ENCODE results near the gene CCDC57. TPM values are rescaled to one million over a fixed set of nuclear protein-coding genes. Genes with fewer than 3 reads are reported as not detected.

The CCDC57 gene
- total RNA-seq, 5 donors from 2014 or later (not counting 1 experiment from before 2014, with no cell fraction given): 86.4 to 127 (median 103) TPM

GRCh38 chr17:82180776-82181528, 31.7 kb downstream of the CCDC57 start:
- H3K4me3 ChIP-seq (ENCODE audit: control insufficient read depth in 1 of 2, extremely low read depth in 1 of 2, low read length in 1 of 2): no peak overlapping the region
- ChIA-PET POLR2A (no interaction called here), CTCF (no interaction called here)
- no peak for ATAC-seq (replicated peaks in 1 of 4)
- Mint-ChIP-seq H3K4me1 (no peaks in the 10 kb centered on the region), H3K27ac (no peak overlapping the region), H3K36me3 (peaks cover 21% of the 10 kb centered on the region), H3K27me3 (no peaks in the 10 kb centered on the region), H3K9me3 (no peaks in the 10 kb centered on the region), H3K4me3 (no peak overlapping the region)
- H3K27me3 ChIP-seq (replicated peaks in 1 of 2; ENCODE audit: control insufficient read depth in 2 of 2, extremely low read depth in 1 of 2, insufficient read depth in 2 of 2, low read length in 1 of 2): no peaks in the 10 kb centered on the region
- H3K36me3 ChIP-seq (ENCODE audit: control insufficient read depth in 2 of 2, extremely low read depth in 1 of 2, insufficient read depth in 1 of 2, low read length in 1 of 2): peaks cover 23 to 30% of the 10 kb centered on the region in 2 donors
- 95% methylated on average over 27 of the region's 31 CpGs for WGBS (ENCODE audit: insufficient coverage)
- H3K4me1 ChIP-seq (ENCODE audit: control insufficient read depth in 1 of 2, extremely low read depth in 1 of 2, insufficient read depth in 2 of 2, low read length in 2 of 2): no peaks in the 10 kb centered on the region
- no peak overlapping the region for H3K27ac ChIP-seq (ENCODE audit: low read length)
- DNase-seq: no peak
- H3K9me3 ChIP-seq: no peaks in the 10 kb centered on the region

- Mint-ChIP-seq H3K4me1 (no peaks in the 10 kb centered on the region), H3K36me3 (peaks cover 26% of the 10 kb centered on the region), H3K4me3 (no peak overlapping the region), H3K27ac (no peak overlapping the region), H3K9me3 (no peaks in the 10 kb centered on the region), H3K27me3 (no peaks in the 10 kb centered on the region)
- 95% methylated on average over 9 of the region's 10 CpGs for WGBS (ENCODE audit: insufficient coverage)
- Histone ChIP-seq H3K4me1 (ENCODE audit: control insufficient read depth in 1 of 2, extremely low read depth in 1 of 2, insufficient read depth in 2 of 2, low read length in 2 of 2) (no peaks in the 10 kb centered on the region), H3K27ac (ENCODE audit: low read length) (no peak overlapping the region), H3K27me3 (replicated peaks in 1 of 2; ENCODE audit: control insufficient read depth in 2 of 2, extremely low read depth in 1 of 2, insufficient read depth in 2 of 2, low read length in 1 of 2) (no peaks in the 10 kb centered on the region), H3K36me3 (ENCODE audit: control insufficient read depth in 2 of 2, extremely low read depth in 1 of 2, insufficient read depth in 1 of 2, low read length in 1 of 2) (peaks cover 19 to 27% of the 10 kb centered on the region in 2 donors), H3K9me3 (no peaks in the 10 kb centered on the region), H3K4me3 (ENCODE audit: control insufficient read depth in 1 of 2, extremely low read depth in 1 of 2, low read length in 1 of 2) (no peak overlapping the region)
- ChIA-PET CTCF (no interaction called here), POLR2A (no interaction called here)
- no peak for ATAC-seq (replicated peaks in 1 of 4)
- DNase-seq: no peak
Measured at GRCh38 chr17:82179946-82180475, 32.6 kb downstream of the CCDC57 start.

- Mint-ChIP-seq H3K4me1 (no peaks in the 10 kb centered on the region), H3K27ac (no peak overlapping the region), H3K27me3 (no peaks in the 10 kb centered on the region), H3K9me3 (no peaks in the 10 kb centered on the region), H3K4me3 (no peak overlapping the region), H3K36me3 (peaks cover 29% of the 10 kb centered on the region)
- no peaks in the 10 kb centered on the region for H3K27me3 ChIP-seq (replicated peaks in 1 of 2; ENCODE audit: control insufficient read depth in 2 of 2, extremely low read depth in 1 of 2, insufficient read depth in 2 of 2, low read length in 1 of 2)
- DNase-seq (no peak), ATAC-seq (replicated peaks in 1 of 4) (no peak)
- 90% methylated on average over 12 of the region's 13 CpGs for WGBS (ENCODE audit: insufficient coverage)
- no peaks in the 10 kb centered on the region for H3K9me3 ChIP-seq
- ChIA-PET POLR2A (no interaction called here), CTCF (no interaction called here)
- H3K4me1 ChIP-seq (ENCODE audit: control insufficient read depth in 1 of 2, extremely low read depth in 1 of 2, insufficient read depth in 2 of 2, low read length in 2 of 2): no peaks in the 10 kb centered on the region
- peaks cover 16 to 25% of the 10 kb centered on the region in 2 donors for H3K36me3 ChIP-seq (ENCODE audit: control insufficient read depth in 2 of 2, extremely low read depth in 1 of 2, insufficient read depth in 1 of 2, low read length in 1 of 2)
- H3K4me3 ChIP-seq (ENCODE audit: control insufficient read depth in 1 of 2, extremely low read depth in 1 of 2, low read length in 1 of 2): no peak overlapping the region
- no peak overlapping the region for H3K27ac ChIP-seq (ENCODE audit: low read length)
Measured at GRCh38 chr17:82179412-82179811, 33.2 kb downstream of the CCDC57 start.

GRCh38 chr17:82178499-82179261, 34.0 kb downstream of the CCDC57 start:
- CTCF ChIA-PET: no interaction called here
- no peak overlapping the region for H3K27ac Mint-ChIP-seq
- ATAC-seq (replicated peaks in 1 of 4): no peak
- H3K4me3 ChIP-seq (ENCODE audit: control insufficient read depth in 1 of 2, extremely low read depth in 1 of 2, low read length in 1 of 2): no peak overlapping the region
- no peaks in the 10 kb centered on the region for H3K9me3 ChIP-seq
- WGBS (ENCODE audit: insufficient coverage): 91% methylated on average over 21 of the region's 24 CpGs
- H3K4me1 ChIP-seq (ENCODE audit: control insufficient read depth in 1 of 2, extremely low read depth in 1 of 2, insufficient read depth in 2 of 2, low read length in 2 of 2): no peaks in the 10 kb centered on the region
- no peak overlapping the region for H3K27ac ChIP-seq (ENCODE audit: low read length)
- H3K9me3 Mint-ChIP-seq: no peaks in the 10 kb centered on the region
- H3K4me1 Mint-ChIP-seq: no peaks in the 10 kb centered on the region
- no peak overlapping the region for H3K4me3 Mint-ChIP-seq
- no peak for DNase-seq
- POLR2A ChIA-PET: no interaction called here
- H3K27me3 Mint-ChIP-seq: no peaks in the 10 kb centered on the region
- H3K36me3 ChIP-seq (ENCODE audit: control insufficient read depth in 2 of 2, extremely low read depth in 1 of 2, insufficient read depth in 1 of 2, low read length in 1 of 2): peaks cover 11 to 22% of the 10 kb centered on the region in 2 donors
- no peaks in the 10 kb centered on the region for H3K27me3 ChIP-seq (replicated peaks in 1 of 2; ENCODE audit: control insufficient read depth in 2 of 2, extremely low read depth in 1 of 2, insufficient read depth in 2 of 2, low read length in 1 of 2)
- peaks cover 21% of the 10 kb centered on the region for H3K36me3 Mint-ChIP-seq

GRCh38 chr17:82177761-82178498, 34.7 kb downstream of the CCDC57 start:
- H3K4me3 Mint-ChIP-seq: no peak overlapping the region
- Histone ChIP-seq H3K27ac (ENCODE audit: low read length) (no peak overlapping the region), H3K9me3 (no peaks in the 10 kb centered on the region), H3K36me3 (ENCODE audit: control insufficient read depth in 2 of 2, extremely low read depth in 1 of 2, insufficient read depth in 1 of 2, low read length in 1 of 2) (peaks cover 9 to 15% of the 10 kb centered on the region in 2 donors), H3K4me3 (ENCODE audit: control insufficient read depth in 1 of 2, extremely low read depth in 1 of 2, low read length in 1 of 2) (no peak overlapping the region), H3K4me1 (ENCODE audit: control insufficient read depth in 1 of 2, extremely low read depth in 1 of 2, insufficient read depth in 2 of 2, low read length in 2 of 2) (no peaks in the 10 kb centered on the region), H3K27me3 (replicated peaks in 1 of 2; ENCODE audit: control insufficient read depth in 2 of 2, extremely low read depth in 1 of 2, insufficient read depth in 2 of 2, low read length in 1 of 2) (no peaks in the 10 kb centered on the region)
- peaks cover 21% of the 10 kb centered on the region for H3K36me3 Mint-ChIP-seq
- POLR2A ChIA-PET: no interaction called here
- CTCF ChIA-PET: no interaction called here
- ATAC-seq (replicated peaks in 1 of 4): no peak
- WGBS (ENCODE audit: insufficient coverage): 91% methylated on average over 8 of the region's 13 CpGs
- H3K27ac Mint-ChIP-seq: no peak overlapping the region
- H3K4me1 Mint-ChIP-seq: no peaks in the 10 kb centered on the region
- DNase-seq: no peak
- H3K9me3 Mint-ChIP-seq: no peaks in the 10 kb centered on the region
- no peaks in the 10 kb centered on the region for H3K27me3 Mint-ChIP-seq

GRCh38 chr17:82177276-82177675, 35.4 kb downstream of the CCDC57 start:
- Histone ChIP-seq H3K4me1 (ENCODE audit: control insufficient read depth in 1 of 2, extremely low read depth in 1 of 2, insufficient read depth in 2 of 2, low read length in 2 of 2) (no peaks in the 10 kb centered on the region), H3K27ac (ENCODE audit: low read length) (no peak overlapping the region), H3K4me3 (ENCODE audit: control insufficient read depth in 1 of 2, extremely low read depth in 1 of 2, low read length in 1 of 2) (no peak overlapping the region), H3K36me3 (ENCODE audit: control insufficient read depth in 2 of 2, extremely low read depth in 1 of 2, insufficient read depth in 1 of 2, low read length in 1 of 2) (peaks cover 9 to 14% of the 10 kb centered on the region in 2 donors), H3K27me3 (replicated peaks in 1 of 2; ENCODE audit: control insufficient read depth in 2 of 2, extremely low read depth in 1 of 2, insufficient read depth in 2 of 2, low read length in 1 of 2) (no peaks in the 10 kb centered on the region), H3K9me3 (no peaks in the 10 kb centered on the region)
- 92% methylated on average over 7 of the region's 11 CpGs for WGBS (ENCODE audit: insufficient coverage)
- H3K27ac Mint-ChIP-seq: no peak overlapping the region
- no peak overlapping the region for H3K4me3 Mint-ChIP-seq
- peaks cover 25% of the 10 kb centered on the region for H3K36me3 Mint-ChIP-seq
- no peaks in the 10 kb centered on the region for H3K4me1 Mint-ChIP-seq
- CTCF ChIA-PET: no interaction called here
- no peaks in the 10 kb centered on the region for H3K27me3 Mint-ChIP-seq
- POLR2A ChIA-PET: no interaction called here
- H3K9me3 Mint-ChIP-seq: no peaks in the 10 kb centered on the region
- DNase-seq: no peak
- no peak for ATAC-seq (replicated peaks in 1 of 4)
